Measurements from ENCODE around the gene SEPTIN10. TPM values are rescaled to one million over a fixed set of nuclear protein-coding genes. Genes with fewer than 3 reads are reported as not detected.

The SEPTIN10 gene
- total RNA-seq, 1 donor from 2014 or later: 83.7 TPM

GRCh38 chr2:109497911-109498870 lies 115.6 kb downstream of the SEPTIN10 start:
- H3K4me1 ChIP-seq: peaks cover 7% of the 10 kb centered on the region
- H3K4me3 ChIP-seq: no peak overlapping the region
- H3K36me3 ChIP-seq: no peaks in the 10 kb centered on the region
- intact Hi-C loops (cut with DNase I): no loop called here
- ATAC-seq (peak; percentile 6), DNase-seq (no peak)
- TF ChIP-seq CTCF (IDR thresholded peaks at IDR 0.05): no peak
- no peaks in the 10 kb centered on the region for H3K27me3 ChIP-seq
- peak overlapping the region; percentile 17 for H3K27ac ChIP-seq
- H3K9me3 ChIP-seq: no peaks in the 10 kb centered on the region

GRCh38 chr2:109497463-109497862 lies 116.3 kb downstream of the SEPTIN10 start:
- no peak for ATAC-seq
- Histone ChIP-seq H3K27me3 (no peaks in the 10 kb centered on the region), H3K36me3 (no peaks in the 10 kb centered on the region), H3K27ac (peak overlapping the region; percentile 17), H3K9me3 (no peaks in the 10 kb centered on the region), H3K4me1 (peaks cover 7% of the 10 kb centered on the region), H3K4me3 (no peak overlapping the region)
- no peak for TF ChIP-seq CTCF (IDR thresholded peaks at IDR 0.05)
- intact Hi-C loops (cut with DNase I): no loop called here
- DNase-seq: no peak

- DNase-seq (no peak), ATAC-seq (no peak)
- Histone ChIP-seq H3K4me1 (peaks cover 7% of the 10 kb centered on the region), H3K27ac (no peak overlapping the region), H3K36me3 (no peaks in the 10 kb centered on the region), H3K27me3 (no peaks in the 10 kb centered on the region), H3K4me3 (no peak overlapping the region), H3K9me3 (no peaks in the 10 kb centered on the region)
- TF ChIP-seq CTCF (IDR thresholded peaks at IDR 0.05): no peak
- intact Hi-C loops (cut with DNase I): no loop called here
Measured at GRCh38 chr2:109494351-109494750, 119.4 kb downstream of the SEPTIN10 start.

- Histone ChIP-seq H3K36me3 (no peaks in the 10 kb centered on the region), H3K4me1 (peaks cover 5% of the 10 kb centered on the region), H3K27ac (no peak overlapping the region), H3K27me3 (no peaks in the 10 kb centered on the region), H3K9me3 (no peaks in the 10 kb centered on the region), H3K4me3 (no peak overlapping the region)
- intact Hi-C loops (cut with DNase I): no loop called here
- ATAC-seq: no peak
- no peak for DNase-seq
- no peak for TF ChIP-seq CTCF (IDR thresholded peaks at IDR 0.05)
Measured at GRCh38 chr2:109493176-109493935, 120.4 kb downstream of the SEPTIN10 start.

Other genes with a start within 250 kb of the SEPTIN10 start
- 19.9 TPM for gene SOWAHC, start 398 bp upstream of the SEPTIN10 start, total RNA-seq
- 94.3 TPM for gene RGPD5, start 180.3 kb upstream of the SEPTIN10 start, total RNA-seq